NCI-H2107 treated with DMSO at 0.1 percent for 48 hours (cell line): ENCODE measurements around the gene PRAMEF17.
"Not testable (repeated sequence)": the region's sequence is repeated elsewhere in the genome, so short reads cannot be mapped to it uniquely, and the experiment has no call there.

Experiments
- DNase-seq: peaks from one replicate; lab custom pipeline; 2025; ENCODE audit not compliant: unreplicated experiment; lab: John Stamatoyannopoulos, UW

PRAMEF17 gene

DNA sequence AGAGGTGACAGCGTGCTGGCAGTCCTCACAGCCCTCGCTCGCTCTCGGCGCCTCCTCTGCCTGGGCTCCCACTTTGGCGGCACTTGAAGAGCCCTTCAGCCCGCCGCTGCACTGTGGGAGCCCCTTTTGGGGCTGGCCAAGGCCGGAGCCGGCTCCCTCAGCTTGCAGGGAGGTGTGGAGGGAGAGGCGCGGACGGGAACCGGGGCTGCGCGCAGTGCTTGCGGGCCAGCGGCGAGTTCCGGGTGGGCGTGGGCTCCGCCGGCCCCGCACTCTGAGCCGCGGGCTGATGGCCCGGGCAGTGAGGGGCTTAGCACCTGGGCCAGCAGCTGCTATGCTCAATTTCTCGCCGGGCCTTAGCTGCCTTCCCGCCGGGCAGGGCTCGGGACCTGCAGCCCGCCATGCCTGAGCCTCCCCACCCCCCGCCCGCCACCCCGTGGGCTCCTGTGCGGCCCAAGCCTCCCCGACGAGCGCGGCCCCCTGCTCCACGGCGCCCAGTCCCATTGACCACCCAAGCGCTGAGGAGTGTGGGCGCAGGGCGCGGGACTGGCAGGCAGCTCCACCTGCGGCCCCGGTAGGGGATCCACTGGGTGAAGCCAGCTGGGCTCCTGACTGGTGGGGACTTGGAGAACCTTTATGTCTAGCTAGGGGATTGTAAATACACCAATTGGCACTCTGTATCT is 49.8 kb downstream of the PRAMEF17 start:
- DNase-seq, result not testable (repeated sequence)
